K562 (cell line): ENCODE measurements around the gene AP2M1. TPM values are rescaled to one million over a fixed set of nuclear protein-coding genes. Genes with fewer than 3 reads are reported as not detected.
A peak's percentile ranks its signal among the peaks of the same experiment; 100 is the strongest.

ENCODE experiments used
- ADNP ChIP-seq: fragments of 200-800 bp; sonication (Bioruptor generic); IDR thresholded peaks from 2 replicates; pipeline ENCODE4 v1.6.1; 2016; ENCODE audit warnings: missing genetic modification characterization, missing compliant biosample characterization
- FOXP1 ChIP-seq: sonication (generic); formaldehyde crosslinking; IDR thresholded peaks from 2 replicates; pipeline ENCODE4 v1.8.0; 2022; ENCODE audit warnings: mild to moderate bottlenecking, missing genetic modification reagents
- GABPB2 ChIP-seq: fragments of 250-450 bp; sonication (Bioruptor Pico); conservative IDR thresholded peaks from 2 replicates; pipeline ENCODE4 v1.5.1; 2021; ENCODE audit warnings: mild to moderate bottlenecking
- HEY1 ChIP-seq: fragments of 250-450 bp; sonication (Bioruptor Pico); IDR thresholded peaks from 2 replicates; pipeline ENCODE4 v1.5.0; 2020; ENCODE audit warnings: mild to moderate bottlenecking, moderate library complexity, borderline replicate concordance
- KLF1 ChIP-seq: fragments of 450-650 bp; IDR thresholded peaks from 2 replicates; pipeline ENCODE4 v1.6.1; 2016; ENCODE audit warnings: missing genetic modification characterization, missing compliant biosample characterization
- KLF13 ChIP-seq: fragments of 450-650 bp; IDR thresholded peaks from 2 replicates; pipeline ENCODE4 v1.6.1; 2016; ENCODE audit warnings: missing genetic modification characterization, low read depth, mild to moderate bottlenecking, missing compliant biosample characterization, moderate library complexity, borderline replicate concordance
- MTF1 ChIP-seq: fragments of 250-450 bp; sonication (Bioruptor Pico); IDR thresholded peaks from 2 replicates; pipeline ENCODE4 v1.9.0; 2021; ENCODE audit warnings: moderate library complexity, mild to moderate bottlenecking, inconsistent platforms, borderline replicate concordance
- PCBP1 ChIP-seq: fragments of 200-400 bp; formaldehyde crosslinking; IDR thresholded peaks from 2 replicates; pipeline ENCODE4 v1.6.1; 2018; ENCODE audit warnings: mild to moderate bottlenecking, low read depth, low read length; ENCODE audit not compliant: poor library complexity, severe bottlenecking
- POLR3G ChIP-seq: IDR thresholded peaks from 2 replicates; pipeline ENCODE4 v1.6.1; 2011; ENCODE audit not compliant: insufficient read length, insufficient replicate concordance; ENCODE audit errors: extremely low read depth
- SETDB1 ChIP-seq: IDR thresholded peaks from one replicate; pipeline ENCODE4 v1.6.1; 2012; ENCODE audit warnings: low read length, control low read depth, inconsistent platforms
- SIX5 ChIP-seq, 2 experiments: IDR thresholded peaks; 2 replicates each; pipeline ENCODE4 v1.6.1; 2011; ENCODE audit warnings: low read length in 2 of 2, borderline replicate concordance in 1 of 2, low read depth in 1 of 2, mild to moderate bottlenecking in 1 of 2, moderate library complexity in 1 of 2; ENCODE audit not compliant: insufficient read depth in 1 of 2
- STAT5B ChIP-seq: fragments of 250-450 bp; sonication (Bioruptor Pico); IDR thresholded peaks from 2 replicates; pipeline ENCODE4 v1.8.0; 2021; ENCODE audit warnings: mild to moderate bottlenecking, inconsistent platforms
- TAF15 ChIP-seq: fragments of 200-400 bp; formaldehyde crosslinking; IDR thresholded peaks from 2 replicates; pipeline ENCODE4 v1.6.1; 2017; ENCODE audit warnings: mild to moderate bottlenecking, low read depth, low read length, moderate library complexity
- polyA plus RNA-seq, 8 experiments: library from polyadenylated mRNA; depleted of rRNA in 4 of 8; stranded (reverse) in 5 of 8; unstranded in 3 of 8; fragments of >200 nt; fragmentation: Nextera tagmentation in 2 of 8; fragmentation: Illumina TruSeq in 1 of 8; extraction: Ambion mirVana in 2 of 8; extraction: Trizol in 1 of 8; gene quantifications; 2 replicates each; pipeline versions ENCODE4 v1.2.1 to v1.2.3, GENCODE V29; 2011 to 2014; ENCODE audit warnings: inconsistent platforms in 1 of 8, missing spikeins in 1 of 8
- total RNA-seq, 7 experiments: library from RNA; depleted of rRNA in 6 of 7; stranded (reverse); fragments of >200 nt in 6 of 7; fragmentation: Illumina TruSeq in 2 of 7; extraction: Trizol in 2 of 7; gene quantifications; 2 replicates each; pipeline versions ENCODE4 v1.2.1 to v1.2.3, GENCODE V29; 2011 to 2021; ENCODE audit warnings: low replicate concordance in 1 of 7
- TF ChIP-seq, protein P1 (sequence below), 3 experiments: IDR thresholded peaks in 2 of 3; conservative IDR thresholded peaks in 1 of 3; 2 replicates each; pipeline ENCODE4 v1.5.1; 2011 to 2012; ENCODE audit warnings: low read length in 3 of 3, mild to moderate bottlenecking in 3 of 3, control low read depth in 2 of 3, improper control_type of control experiment in 1 of 3, inconsistent platforms in 1 of 3, low read depth in 1 of 3, mixed read lengths in 1 of 3, moderate library complexity in 1 of 3; ENCODE audit not compliant: insufficient read depth in 2 of 3
- TF ChIP-seq, protein P2 (sequence below): fragments of 150-350 bp; conservative IDR thresholded peaks from 2 replicates; pipeline ENCODE4 v1.6.1; 2014; ENCODE audit warnings: low read length
- TF ChIP-seq, protein P3 (sequence below): sonication (generic); formaldehyde crosslinking; IDR thresholded peaks from 2 replicates; pipeline ENCODE4 v1.8.1; 2023; ENCODE audit warnings: mild to moderate bottlenecking, missing genetic modification reagents
- TF ChIP-seq, protein P4 (sequence below): sonication (generic); formaldehyde crosslinking; IDR thresholded peaks from 2 replicates; pipeline ENCODE4 v1.8.0; 2022; ENCODE audit warnings: mild to moderate bottlenecking, missing genetic modification reagents, borderline replicate concordance

AP2M1 gene
- total and polyA plus RNA-seq, 9 of the 15 experiments (the other 6 are each of a cell fraction or from before 2014, with no cell fraction given): 118 to 505 (median 296) TPM

DNA sequence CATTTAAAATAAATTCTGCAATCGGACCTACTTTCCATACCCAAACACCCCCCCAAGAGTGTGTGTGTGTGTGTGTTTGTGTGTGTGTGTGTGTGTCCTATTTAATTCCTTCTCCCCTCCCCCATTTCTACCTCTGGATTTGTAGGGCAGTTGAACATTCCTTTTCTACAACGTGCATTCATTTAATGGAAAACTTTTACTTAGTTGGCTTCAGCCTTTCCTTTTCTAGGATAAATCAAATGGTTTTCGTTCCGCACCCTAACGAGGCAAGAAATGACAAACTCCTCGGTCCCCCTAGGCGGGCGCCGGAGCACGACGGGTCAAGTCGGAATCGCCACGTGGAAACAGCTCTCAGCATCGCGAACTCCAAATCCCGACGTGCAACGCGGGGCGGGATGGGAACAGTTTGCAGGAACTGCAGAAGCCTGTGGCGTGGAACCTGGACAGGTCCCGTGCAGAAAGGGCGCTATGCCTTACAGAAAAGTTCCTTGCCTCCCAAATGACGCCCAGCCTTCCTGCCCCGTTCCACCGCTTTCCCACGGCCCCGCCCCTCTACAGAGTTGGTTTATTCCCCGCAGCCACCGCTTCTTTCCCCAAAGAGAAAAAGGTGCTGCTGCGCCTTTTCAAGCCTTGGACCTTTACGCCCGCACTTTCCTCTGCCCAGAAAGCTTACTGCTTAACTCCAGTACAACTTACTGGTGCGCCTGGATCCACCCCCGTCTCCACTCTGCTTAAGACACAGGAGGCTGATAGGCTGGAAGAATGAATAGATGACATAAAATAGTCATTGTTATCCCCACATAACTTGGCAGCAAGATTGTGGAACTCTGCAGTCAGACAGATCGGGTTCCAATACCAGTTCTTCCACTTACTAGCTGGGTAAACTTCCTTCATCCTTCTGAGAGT, 40.6 kb upstream of the AP2M1 start (continued):
- TF ChIP-seq, protein P1, sequence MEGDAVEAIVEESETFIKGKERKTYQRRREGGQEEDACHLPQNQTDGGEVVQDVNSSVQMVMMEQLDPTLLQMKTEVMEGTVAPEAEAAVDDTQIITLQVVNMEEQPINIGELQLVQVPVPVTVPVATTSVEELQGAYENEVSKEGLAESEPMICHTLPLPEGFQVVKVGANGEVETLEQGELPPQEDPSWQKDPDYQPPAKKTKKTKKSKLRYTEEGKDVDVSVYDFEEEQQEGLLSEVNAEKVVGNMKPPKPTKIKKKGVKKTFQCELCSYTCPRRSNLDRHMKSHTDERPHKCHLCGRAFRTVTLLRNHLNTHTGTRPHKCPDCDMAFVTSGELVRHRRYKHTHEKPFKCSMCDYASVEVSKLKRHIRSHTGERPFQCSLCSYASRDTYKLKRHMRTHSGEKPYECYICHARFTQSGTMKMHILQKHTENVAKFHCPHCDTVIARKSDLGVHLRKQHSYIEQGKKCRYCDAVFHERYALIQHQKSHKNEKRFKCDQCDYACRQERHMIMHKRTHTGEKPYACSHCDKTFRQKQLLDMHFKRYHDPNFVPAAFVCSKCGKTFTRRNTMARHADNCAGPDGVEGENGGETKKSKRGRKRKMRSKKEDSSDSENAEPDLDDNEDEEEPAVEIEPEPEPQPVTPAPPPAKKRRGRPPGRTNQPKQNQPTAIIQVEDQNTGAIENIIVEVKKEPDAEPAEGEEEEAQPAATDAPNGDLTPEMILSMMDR (IDR thresholded peaks at IDR 0.05 in 2 of 3, conservative IDR thresholded peaks at IDR 0.05 in 1 of 3; ENCODE audit: insufficient read depth in 2 of 3, low read depth in 1 of 3, low read length in 3 of 3): no peak
- TF ChIP-seq, protein P2, sequence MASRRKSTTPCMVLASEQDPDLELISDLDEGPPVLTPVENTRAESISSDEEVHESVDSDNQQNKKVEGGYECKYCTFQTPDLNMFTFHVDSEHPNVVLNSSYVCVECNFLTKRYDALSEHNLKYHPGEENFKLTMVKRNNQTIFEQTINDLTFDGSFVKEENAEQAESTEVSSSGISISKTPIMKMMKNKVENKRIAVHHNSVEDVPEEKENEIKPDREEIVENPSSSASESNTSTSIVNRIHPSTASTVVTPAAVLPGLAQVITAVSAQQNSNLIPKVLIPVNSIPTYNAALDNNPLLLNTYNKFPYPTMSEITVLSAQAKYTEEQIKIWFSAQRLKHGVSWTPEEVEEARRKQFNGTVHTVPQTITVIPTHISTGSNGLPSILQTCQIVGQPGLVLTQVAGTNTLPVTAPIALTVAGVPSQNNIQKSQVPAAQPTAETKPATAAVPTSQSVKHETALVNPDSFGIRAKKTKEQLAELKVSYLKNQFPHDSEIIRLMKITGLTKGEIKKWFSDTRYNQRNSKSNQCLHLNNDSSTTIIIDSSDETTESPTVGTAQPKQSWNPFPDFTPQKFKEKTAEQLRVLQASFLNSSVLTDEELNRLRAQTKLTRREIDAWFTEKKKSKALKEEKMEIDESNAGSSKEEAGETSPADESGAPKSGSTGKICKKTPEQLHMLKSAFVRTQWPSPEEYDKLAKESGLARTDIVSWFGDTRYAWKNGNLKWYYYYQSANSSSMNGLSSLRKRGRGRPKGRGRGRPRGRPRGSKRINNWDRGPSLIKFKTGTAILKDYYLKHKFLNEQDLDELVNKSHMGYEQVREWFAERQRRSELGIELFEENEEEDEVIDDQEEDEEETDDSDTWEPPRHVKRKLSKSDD: no peak
- peak; percentile 59 to 63; a peak in 3 of 4 replicates for TF ChIP-seq SIX5 (IDR thresholded peaks at IDR 0.05; ENCODE audit: borderline replicate concordance in 1 of 2, insufficient read depth in 1 of 2, low read depth in 1 of 2, low read length in 2 of 2)
- no peak for TF ChIP-seq KLF1 (tag)
- 0 out of 2 replicates have a peak, but pooled peaks have one; percentile 17 for TF ChIP-seq KLF13 (tag)
- TF ChIP-seq SETDB1: no peak
- no peak for TF ChIP-seq TAF15
- no peak for TF ChIP-seq POLR3G
- no peak for TF ChIP-seq MTF1 (CRISPR knock-in tag)
- TF ChIP-seq, protein P3, sequence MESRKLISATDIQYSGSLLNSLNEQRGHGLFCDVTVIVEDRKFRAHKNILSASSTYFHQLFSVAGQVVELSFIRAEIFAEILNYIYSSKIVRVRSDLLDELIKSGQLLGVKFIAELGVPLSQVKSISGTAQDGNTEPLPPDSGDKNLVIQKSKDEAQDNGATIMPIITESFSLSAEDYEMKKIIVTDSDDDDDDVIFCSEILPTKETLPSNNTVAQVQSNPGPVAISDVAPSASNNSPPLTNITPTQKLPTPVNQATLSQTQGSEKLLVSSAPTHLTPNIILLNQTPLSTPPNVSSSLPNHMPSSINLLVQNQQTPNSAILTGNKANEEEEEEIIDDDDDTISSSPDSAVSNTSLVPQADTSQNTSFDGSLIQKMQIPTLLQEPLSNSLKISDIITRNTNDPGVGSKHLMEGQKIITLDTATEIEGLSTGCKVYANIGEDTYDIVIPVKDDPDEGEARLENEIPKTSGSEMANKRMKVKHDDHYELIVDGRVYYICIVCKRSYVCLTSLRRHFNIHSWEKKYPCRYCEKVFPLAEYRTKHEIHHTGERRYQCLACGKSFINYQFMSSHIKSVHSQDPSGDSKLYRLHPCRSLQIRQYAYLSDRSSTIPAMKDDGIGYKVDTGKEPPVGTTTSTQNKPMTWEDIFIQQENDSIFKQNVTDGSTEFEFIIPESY (CRISPR knock-in tag): no peak
- TF ChIP-seq STAT5B (CRISPR knock-in tag): no peak
- no peak for TF ChIP-seq FOXP1
- TF ChIP-seq, protein P4, sequence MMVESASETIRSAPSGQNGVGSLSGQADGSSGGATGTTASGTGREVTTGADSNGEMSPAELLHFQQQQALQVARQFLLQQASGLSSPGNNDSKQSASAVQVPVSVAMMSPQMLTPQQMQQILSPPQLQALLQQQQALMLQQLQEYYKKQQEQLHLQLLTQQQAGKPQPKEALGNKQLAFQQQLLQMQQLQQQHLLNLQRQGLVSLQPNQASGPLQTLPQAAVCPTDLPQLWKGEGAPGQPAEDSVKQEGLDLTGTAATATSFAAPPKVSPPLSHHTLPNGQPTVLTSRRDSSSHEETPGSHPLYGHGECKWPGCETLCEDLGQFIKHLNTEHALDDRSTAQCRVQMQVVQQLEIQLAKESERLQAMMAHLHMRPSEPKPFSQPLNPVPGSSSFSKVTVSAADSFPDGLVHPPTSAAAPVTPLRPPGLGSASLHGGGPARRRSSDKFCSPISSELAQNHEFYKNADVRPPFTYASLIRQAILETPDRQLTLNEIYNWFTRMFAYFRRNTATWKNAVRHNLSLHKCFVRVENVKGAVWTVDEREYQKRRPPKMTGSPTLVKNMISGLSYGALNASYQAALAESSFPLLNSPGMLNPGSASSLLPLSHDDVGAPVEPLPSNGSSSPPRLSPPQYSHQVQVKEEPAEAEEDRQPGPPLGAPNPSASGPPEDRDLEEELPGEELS (CRISPR knock-in tag): no peak
- TF ChIP-seq PCBP1: no peak
- no peak for TF ChIP-seq ADNP (tag)
- TF ChIP-seq GABPB2: no peak
- TF ChIP-seq HEY1 (CRISPR knock-in tag): no peak
